ENCODE results near the gene COL6A1. TPM values are rescaled to one million over a fixed set of nuclear protein-coding genes. Genes with fewer than 3 reads are reported as not detected.

The COL6A1 gene
- total RNA-seq, 1 donor from 2014 or later, result 533 TPM

- no peak for DNase-seq
These were observed 12.6 kb downstream of the COL6A1 start for GRCh38 chr21:45994086-45994661.

DNA sequence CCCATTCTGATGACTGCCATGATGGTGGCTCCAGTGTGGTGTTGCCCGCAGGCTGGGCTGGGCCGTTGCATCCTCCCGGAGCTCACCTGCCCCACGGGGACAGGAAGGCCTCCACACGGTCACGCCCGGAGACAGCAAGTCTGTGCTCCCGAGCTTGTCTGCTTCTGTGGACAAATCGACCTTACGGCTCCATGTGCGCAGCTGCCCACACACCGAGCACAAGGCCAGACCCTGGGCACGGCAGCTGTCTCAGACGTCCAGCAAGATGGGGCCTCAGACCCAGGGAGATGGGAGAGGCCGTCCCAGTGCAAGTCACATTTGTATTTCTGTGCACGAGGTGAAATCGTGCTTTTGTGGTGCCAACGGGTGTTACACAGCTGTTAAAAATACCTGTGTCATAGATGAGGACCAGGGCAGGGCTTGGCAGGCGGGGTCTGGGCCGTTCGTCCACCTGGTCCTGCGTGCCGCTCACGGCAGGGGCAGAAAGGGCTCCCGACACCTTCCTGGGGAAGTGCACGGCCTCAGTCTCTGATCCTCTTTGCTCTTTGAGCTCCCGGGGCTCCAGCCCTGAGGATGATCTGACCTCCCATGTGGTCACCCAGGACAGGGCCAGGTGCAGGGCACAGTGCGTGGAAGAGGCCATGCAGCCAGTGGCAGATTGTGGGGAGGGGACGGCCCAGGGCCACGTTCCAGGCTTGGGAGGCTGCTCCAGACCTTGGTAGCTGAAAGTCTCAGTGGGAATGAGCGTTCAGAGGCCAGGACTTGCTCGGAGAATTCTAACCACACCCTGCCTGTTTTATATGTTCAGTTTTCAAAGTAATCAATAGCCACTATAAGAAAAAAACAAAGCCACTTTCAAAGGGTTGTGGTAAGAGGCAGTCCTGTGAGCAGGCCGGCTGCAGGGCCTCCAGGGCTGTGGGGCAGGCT, 13.5 kb downstream of the COL6A1 start:
- no peak for DNase-seq

- no peak for DNase-seq
These were observed 14.2 kb downstream of the COL6A1 start for GRCh38 chr21:45995686-45996179.

- no peak for DNase-seq
These were observed 15.0 kb downstream of the COL6A1 start for GRCh38 chr21:45996311-45997204.

- no peak for DNase-seq
These were observed 15.6 kb downstream of the COL6A1 start for GRCh38 chr21:45997205-45997494.

DNA sequence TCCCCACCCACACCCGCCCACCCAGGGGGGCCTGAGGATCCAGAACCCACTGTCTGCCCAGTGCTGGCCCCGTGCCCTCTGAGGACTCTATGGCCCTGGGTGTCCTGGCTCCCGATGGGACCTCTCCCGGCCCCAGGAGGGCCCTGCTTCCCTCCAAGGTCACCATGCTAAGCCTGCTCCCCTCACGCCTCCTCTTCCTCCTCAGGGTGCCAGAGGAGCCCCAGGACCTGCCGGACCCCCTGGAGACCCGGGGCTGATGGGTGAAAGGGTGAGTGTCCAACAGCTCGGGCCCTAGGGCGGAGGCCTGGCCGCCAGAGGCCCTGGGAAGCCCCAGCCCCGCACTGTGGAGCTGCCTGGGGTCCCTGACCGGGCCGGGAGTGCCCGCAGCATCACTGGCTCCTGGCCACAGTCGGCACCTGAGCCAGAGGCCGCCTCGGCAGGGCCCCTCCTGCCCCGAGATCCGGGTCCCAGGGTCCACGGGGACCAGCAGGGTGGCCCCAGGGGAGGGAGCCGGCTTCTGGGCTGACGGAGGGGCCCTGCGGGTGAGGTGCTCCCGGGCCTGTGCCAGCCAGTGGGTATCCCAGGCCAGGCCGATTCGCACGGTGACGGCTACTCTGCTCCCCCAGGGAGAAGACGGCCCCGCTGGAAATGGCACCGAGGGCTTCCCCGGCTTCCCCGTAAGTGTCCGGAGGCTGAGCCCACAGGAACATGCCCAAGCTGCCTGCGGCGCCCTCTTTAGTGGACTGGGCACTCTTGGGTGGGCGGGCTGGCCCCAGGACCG, 16.1 kb downstream of the COL6A1 start:
- DNase-seq, result no peak

GRCh38 chr21:45998276-45998701, 16.7 kb downstream of the COL6A1 start:
- DNase-seq, result no peak

GRCh38 chr21:45998871-45999580, 17.5 kb downstream of the COL6A1 start:
- no peak for DNase-seq

DNA sequence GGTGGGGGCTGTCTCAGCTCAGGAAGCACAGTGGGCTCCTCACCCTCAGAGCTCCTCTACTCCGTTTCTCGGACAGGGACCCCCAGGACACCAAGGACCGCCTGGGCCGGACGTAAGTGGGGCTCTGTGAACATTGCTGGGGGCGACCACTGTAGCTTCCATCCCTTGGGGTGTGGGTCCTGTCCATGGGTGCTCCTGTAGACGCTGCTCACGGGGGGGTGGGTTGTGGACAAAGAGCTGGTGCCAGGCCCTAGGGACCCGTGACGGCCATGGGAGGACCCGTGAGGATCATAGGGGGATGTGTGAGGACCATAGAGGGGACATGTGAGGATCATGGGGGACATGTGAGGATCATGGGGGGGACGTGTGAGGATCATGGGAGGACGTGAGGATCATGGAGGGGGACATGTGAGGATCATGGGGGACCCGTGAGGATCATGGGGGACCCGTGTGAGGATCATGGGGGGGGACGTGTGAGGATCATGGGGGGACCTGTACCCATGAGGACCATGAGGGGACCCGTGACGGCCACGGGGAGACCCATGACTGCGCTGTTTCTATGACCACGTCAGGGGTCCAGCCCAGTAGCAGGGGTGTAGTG, 18.1 kb downstream of the COL6A1 start:
- DNase-seq, result no peak

DNA sequence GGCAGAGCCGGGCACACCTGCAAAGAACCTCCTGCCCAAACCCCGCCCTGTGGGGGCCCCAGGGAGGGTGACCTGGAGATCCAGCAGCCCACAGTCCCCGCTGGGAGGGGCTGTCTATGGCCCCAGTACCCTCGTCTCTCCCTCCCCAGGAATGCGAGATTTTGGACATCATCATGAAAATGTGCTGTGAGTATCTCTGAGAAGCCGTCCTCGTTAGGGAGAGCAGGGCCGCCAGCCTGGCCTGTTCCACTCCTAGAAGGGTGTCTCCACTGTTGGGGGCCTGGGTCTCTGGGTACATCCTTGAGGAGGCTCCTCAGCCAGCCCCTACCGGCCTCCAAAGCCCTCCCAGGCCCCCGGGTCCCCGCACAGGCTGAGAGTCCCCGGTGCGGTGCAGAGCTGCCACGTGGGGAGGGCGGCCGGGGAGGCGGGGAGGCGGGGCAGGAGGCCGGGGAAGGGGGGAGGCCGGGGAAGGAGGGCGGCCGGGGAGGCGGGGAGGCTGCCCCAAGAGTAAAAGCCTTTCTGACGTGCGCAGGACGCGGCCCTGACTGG, 18.7 kb downstream of the COL6A1 start:
- no peak for DNase-seq

DNA sequence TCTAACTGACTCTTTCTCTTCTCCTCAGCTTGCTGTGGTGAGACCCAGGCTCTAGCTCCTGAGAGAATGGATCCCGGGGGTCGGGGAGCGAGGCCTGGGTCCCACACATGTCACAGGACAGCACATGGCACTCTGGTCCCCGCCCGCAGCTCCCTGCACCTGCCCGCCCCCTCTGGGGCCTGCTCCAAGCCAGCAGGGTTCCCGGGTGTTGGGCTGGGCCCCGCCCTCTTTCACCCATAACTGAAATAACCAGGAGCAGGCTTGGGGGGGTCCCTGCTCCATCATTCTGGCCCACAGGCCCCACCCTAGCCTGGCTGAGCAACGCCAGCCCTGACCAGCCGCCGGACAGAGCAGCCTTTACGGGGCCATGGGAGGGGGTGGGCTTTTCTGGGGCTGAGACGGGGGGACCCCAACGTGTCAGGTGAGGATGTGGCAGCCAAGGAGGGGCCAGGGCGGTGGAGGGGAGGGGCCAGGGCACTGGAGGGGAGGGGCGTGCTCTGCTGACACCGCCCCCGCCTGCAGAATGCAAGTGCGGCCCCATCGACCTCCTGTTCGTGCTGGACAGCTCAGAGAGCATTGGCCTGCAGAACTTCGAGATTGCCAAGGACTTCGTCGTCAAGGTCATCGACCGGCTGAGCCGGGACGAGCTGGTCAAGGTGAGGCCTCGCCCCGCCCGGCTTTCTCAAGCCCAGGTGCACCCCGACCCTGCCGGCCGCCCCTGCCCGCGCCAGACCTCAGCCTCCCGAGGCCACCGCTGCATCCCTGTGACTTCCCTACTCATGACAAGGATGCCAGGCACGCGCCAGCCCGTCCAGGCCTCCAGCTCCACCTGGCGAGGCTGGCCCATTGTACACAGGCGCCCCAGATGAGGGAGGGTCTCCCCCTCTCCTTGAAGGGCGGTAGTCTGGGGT, 19.4 kb downstream of the COL6A1 start:
- DNase-seq, result no peak

DNA sequence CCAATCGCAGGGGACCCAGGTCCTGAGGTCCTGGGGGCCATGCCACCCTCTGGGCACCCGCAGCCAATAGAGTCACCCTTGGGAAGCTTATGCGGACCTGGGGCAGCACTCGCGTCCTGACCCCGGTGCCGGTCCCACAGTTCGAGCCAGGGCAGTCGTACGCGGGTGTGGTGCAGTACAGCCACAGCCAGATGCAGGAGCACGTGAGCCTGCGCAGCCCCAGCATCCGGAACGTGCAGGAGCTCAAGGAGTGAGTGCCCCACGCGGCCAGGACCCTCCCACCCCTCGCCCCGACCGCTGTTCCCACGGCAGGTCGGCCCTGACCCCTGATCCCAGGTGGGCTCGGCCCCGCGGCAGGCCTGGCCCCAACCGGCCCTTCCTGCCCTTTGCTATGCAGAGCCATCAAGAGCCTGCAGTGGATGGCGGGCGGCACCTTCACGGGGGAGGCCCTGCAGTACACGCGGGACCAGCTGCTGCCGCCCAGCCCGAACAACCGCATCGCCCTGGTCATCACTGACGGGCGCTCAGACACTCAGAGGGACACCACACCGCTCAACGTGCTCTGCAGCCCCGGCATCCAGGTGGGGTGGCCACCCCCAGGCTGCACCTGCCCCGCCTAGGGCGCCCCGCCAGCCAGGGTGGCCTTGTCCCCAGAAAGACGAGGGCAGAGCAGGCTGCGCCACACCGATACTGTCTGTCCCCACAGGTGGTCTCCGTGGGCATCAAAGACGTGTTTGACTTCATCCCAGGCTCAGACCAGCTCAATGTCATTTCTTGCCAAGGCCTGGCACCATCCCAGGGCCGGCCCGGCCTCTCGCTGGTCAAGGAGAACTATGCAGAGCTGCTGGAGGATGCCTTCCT, 20.5 kb downstream of the COL6A1 start:
- no peak for DNase-seq

- DNase-seq, result no peak
These were observed 21.4 kb downstream of the COL6A1 start for GRCh38 chr21:46002841-46003574.

DNA sequence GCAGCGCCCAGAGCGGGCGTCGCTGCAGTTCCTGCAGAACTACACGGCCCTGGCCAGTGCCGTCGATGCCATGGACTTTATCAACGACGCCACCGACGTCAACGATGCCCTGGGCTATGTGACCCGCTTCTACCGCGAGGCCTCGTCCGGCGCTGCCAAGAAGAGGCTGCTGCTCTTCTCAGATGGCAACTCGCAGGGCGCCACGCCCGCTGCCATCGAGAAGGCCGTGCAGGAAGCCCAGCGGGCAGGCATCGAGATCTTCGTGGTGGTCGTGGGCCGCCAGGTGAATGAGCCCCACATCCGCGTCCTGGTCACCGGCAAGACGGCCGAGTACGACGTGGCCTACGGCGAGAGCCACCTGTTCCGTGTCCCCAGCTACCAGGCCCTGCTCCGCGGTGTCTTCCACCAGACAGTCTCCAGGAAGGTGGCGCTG, 22.0 kb downstream of the COL6A1 start:
- no peak for DNase-seq

DNA sequence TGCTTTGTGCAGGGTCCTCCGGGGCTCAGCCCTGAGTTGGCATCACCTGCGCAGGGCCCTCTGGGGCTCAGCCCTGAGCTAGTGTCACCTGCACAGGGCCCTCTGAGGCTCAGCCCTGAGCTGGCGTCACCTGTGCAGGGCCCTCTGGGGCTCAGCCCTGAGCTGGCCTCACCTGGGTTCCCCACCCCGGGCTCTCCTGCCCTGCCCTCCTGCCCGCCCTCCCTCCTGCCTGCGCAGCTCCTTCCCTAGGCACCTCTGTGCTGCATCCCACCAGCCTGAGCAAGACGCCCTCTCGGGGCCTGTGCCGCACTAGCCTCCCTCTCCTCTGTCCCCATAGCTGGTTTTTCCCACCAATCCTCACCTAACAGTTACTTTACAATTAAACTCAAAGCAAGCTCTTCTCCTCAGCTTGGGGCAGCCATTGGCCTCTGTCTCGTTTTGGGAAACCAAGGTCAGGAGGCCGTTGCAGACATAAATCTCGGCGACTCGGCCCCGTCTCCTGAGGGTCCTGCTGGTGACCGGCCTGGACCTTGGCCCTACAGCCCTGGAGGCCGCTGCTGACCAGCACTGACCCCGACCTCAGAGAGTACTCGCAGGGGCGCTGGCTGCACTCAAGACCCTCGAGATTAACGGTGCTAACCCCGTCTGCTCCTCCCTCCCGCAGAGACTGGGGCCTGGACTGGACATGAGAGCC, 22.7 kb downstream of the COL6A1 start:
- no peak for DNase-seq

GRCh38 chr21:46005081-46005480, 23.5 kb downstream of the COL6A1 start:
- no peak for DNase-seq

DNA sequence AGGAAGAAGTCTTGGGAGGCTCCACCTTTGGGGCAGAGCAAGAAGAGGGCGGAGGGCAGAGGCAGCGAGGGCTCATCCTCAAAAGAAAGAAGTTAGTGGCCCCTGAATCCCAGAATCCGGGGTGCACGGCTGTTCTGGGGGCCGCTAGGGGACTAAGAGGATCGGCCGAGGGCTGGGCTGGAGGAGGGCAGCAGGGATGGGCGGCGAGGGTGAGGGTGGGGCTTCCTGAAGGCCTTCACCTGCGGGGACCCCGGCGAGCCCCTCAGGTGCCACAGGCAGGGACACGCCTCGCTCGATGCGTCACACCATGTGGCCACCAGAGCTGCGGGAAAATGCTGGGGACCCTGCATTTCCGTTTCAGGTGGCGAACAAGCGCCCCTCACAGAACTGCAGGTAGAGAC, 23.9 kb downstream of the COL6A1 start:
- no peak for DNase-seq
